Cortex of kidney (tissue), 1 donor: ENCODE results near the gene XRCC3.
"Not testable (repeated sequence)": the region's sequence is repeated elsewhere in the genome, so short reads cannot be mapped to it uniquely, and the experiment has no call there.

Source experiments
- DNase-seq: peaks from one replicate; lab custom pipeline; 2025; lab: John Stamatoyannopoulos, UW

The XRCC3 gene

DNA sequence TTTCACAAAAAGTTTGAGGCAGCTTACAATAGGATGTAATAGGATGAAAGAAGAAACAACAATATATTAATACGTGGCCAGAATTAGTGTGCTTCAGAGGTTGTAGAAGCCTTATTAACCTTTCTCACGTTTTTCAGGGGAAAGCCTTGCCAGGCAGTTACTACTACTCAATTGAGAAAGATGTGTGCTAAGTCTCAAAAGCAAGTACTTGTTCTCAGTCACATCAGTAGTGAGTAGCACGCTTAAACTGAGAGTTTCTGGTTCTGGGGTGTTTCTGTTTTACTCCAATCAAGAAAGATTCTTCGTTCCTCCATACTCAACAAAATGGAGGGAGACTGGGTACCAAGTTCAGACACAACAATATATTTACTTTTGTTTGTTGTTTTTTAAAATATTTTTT, 47.6 kb downstream of the XRCC3 start:
- no peak for DNase-seq

DNA sequence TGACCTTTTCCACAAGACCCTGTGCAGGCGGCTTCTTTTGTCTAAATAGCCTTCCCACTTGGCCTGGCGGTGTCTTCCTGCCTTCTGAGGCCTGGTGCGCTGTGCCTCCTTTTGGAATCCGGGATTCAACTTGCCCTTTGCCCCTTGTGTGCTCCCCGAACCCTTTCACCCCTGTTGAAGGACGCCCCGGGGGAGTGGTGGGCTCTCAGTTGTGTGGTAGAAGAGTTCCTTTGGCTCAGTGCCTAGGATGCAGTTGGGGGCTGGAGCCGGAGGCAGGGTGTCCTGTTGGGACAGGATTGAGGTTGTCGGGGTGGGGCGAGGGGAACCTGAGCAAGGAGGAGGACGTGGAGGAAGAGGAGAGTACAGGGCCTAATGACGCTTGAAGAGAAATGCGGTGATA, 51.7 kb downstream of the XRCC3 start:
- DNase-seq: no peak

DNA sequence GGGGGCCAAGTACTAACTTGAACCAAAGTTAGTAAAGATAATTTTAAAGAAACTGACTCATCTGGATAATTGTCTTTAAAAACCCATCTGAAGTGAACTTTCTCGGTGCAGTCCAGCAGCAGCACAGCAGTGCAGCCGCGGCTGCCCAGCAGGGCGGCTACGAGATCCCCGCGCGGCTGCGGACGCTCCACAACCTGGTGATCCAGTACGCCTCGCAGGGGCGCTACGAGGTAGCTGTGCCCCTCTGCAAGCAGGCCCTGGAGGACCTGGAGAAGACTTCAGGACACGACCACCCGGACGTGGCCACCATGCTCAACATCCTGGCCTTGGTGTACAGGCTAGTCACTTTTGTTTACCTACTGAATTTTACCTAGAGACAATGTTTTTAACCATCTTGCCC, 52.7 kb downstream of the XRCC3 start:
- DNase-seq: no peak

DNA sequence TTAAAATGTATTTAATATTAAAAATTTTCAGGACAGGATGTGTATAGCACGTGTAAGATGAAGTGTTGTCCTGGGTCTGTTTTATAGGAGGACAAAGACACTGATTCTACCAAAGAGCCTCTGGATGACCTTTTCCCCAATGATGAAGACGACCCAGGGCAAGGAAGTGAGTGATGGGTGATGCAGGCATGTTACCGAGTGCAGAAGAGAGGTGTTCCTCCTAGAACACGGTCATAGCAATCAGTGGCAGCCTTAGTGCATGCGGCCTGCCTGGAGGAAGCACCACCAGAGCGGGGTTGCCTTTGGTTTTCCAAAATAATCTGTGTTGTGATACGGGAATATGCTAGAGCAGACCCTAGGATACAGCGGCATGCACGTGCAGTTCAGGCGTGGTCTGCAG, 53.2 kb downstream of the XRCC3 start:
- DNase-seq: no peak

DNA sequence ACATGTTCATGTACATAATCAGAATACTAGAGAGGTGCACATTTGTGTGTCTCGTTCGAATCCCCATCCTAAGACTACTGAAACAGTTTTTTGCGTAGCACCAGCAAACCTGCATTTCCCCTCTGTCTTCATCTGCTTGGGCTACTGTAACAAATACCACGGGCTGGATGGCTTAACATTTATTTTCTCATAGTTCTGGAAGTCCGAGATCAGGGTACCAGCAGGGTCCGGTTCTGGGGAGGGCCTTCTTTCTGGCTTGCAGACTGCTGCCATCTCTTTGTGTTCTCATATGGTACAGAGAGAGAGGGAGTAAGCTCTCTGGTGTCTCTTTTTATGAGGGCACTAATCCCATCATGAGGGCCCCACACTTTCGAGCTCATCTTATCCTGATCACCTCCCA, 55.6 kb downstream of the XRCC3 start:
- DNase-seq: no peak

DNA sequence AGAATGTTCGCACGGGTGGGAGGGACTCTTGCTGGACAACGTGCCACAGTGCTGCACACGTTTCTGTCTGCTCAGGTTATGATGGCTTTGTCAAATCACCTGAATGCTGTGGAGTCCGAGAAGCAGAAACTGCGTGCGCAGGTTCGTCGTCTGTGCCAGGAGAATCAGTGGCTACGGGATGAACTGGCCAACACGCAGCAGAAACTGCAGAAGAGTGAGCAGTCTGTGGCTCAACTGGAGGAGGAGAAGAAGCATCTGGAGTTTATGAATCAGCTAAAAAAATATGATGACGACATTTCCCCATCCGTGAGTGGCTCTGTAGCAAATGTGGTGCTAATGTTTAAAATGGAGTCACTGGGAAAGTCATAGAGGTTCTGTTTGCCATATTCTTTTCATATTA, 57.8 kb downstream of the XRCC3 start:
- no peak for DNase-seq

DNA sequence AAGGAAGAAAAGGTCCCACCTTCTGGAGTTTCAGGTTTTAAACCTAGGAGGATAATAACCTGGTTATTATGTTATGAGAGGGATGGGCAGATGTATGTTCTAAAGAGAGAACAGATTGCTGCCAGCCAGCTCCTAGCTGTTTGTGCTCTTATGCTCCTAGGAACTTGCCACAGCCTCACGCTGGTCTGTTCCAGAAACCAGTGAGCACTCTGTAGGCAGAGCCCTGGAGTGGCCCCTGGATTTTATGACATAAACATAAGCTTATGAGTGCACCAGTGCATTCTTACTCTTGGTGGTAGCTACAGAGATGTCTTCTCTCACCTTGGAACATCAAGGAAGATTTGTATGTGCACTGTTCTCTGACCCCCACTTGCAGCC, 58.5 kb downstream of the XRCC3 start:
- DNase-seq: no peak

DNA sequence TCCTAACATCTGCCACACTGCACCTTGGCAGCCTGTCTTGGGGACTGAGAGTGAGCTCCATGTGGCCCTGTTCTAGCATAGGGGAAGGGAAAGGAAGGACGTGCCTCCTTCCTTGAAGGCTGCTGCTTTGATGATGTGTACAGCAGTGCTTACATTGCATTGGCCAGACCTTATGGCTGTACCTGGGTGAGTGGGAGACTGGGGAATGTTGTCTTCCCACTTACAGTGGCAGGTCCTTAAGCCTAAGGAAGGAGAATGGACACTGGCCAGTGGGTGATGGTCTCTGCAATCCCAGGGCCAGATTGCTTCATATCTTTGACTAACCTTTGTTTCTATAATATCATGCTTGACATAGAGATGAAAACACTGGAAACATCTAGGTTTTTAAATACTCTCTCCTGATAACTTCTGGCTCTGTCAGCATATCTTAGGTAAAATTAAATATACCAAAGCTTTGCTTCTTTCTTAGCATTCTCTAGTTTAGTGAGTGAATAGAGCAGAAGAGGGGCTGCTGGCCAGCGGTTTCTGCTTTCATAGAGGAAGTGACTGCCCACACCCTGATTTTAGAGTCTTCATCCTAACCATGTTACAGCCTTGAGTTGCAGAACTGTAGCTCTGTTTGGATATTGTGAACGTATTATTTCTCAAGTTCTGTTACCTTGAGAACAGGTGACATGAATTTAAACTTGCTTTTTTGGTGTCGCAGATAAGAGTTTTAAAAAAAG, 59.1 kb downstream of the XRCC3 start:
- no peak for DNase-seq

DNA sequence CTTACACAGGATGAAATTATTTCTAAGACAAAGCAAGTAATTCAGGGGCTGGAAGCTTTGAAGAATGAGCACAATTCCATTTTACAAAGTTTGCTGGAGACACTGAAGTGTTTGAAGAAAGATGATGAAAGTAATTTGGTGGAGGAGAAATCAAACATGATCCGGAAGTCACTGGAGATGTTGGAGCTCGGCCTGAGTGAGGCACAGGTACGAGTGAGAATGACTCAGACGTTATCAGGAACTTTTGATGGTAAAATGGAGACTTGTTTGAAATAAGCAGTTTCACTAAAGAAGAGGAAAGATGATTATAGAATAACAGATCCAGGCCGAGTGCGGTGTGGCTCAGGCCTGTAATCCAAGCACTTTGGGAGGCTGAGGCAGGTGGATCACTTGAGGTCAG, 60.6 kb downstream of the XRCC3 start:
- DNase-seq: no peak

DNA sequence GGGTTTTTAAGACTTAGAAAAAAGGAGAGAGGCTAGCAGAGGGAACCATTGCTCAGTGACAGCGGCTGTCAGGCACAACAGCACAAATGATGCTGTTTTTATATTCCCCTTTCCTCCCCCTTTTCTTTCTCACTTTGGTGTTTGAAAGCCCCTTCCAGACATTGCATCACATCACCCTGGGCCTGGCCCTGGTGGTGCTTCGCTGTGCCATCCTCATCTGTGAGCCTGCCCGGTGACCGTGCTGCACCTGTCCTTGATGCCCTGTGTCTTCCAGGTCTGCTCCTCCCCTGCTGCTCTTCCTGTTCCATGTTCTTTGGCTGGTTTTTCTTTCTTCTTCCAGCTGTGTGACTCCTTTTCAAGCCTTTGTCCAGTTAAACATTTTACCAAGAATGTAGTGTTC, 61.4 kb downstream of the XRCC3 start:
- no peak for DNase-seq

DNA sequence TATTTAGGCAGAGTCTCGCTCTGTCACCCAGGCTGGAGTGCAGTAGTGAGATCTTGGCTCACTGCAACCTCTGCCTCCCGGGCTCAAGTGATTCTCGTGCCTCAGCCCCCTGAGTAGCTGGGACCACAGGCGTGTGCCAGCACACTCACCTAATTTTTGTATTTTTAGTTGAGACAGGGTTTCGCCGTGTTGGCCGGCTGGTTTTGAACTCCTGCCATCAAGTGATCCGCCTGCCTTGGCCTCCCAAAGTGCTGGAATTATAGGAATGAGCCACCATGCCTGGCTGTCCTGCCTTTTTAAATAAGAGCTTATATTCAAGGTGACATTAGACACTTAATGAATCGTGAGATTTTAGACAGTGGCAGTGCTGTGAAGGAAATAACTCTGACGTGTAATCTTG, 61.9 kb downstream of the XRCC3 start:
- not testable (repeated sequence) for DNase-seq

DNA sequence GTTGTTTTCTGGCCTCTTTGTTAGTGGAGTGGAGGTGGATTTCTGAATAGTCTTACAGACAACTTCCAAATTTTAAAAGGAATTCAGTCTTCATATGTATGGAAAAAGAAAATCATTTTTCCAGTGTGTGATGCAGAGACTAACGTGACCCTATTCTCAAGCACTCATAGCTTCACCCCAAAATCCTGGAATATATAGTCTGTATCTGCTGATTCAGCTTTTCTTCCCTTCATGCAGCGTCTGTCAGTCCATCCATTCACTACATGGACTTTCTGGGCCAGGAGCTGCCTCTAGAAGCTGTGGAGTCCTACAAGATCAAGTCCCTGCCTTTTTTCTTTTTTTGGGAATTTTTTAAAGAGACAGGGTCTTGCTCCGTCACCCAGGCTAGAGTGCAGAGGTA, 62.4 kb downstream of the XRCC3 start:
- no peak for DNase-seq

DNA sequence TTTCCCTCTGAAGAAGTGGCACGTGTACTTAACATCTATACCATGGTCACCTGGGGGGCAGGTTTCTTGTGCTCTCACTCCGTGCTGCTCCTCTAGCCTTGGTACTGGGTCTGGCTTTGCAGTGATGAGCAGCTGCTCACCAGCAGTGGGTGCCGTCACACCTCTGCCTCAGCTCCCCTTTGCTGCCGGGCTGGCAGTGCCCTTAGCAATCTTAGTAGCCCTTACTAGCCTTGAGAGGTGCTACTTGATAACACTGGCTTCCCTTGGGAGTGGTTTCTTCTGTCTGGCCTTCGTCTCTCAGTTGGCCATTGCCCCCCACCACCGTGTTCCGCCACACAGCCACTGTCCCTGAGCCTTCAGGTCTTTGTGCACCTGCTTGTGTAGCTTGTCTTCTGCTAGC, 63.7 kb downstream of the XRCC3 start:
- no peak for DNase-seq

DNA sequence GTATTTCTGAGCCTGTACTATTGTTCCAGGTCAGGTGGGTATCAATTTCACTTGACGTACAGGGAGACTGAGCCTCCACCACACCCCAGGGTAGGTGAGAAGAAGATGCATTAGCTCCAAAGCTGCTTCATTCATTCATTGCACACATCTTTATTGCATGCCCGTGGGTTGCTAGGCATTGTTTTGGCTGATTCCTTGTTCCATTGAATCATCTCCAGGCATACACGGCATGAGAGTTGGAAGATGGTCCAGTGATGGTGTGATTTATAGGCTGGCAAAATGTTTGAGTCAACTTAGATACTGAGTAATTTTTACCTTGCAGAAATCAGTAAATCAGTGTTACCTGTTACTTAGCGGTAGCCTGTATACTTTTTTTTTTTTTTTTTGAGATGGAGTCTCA, 65.0 kb downstream of the XRCC3 start:
- no peak for DNase-seq

DNA sequence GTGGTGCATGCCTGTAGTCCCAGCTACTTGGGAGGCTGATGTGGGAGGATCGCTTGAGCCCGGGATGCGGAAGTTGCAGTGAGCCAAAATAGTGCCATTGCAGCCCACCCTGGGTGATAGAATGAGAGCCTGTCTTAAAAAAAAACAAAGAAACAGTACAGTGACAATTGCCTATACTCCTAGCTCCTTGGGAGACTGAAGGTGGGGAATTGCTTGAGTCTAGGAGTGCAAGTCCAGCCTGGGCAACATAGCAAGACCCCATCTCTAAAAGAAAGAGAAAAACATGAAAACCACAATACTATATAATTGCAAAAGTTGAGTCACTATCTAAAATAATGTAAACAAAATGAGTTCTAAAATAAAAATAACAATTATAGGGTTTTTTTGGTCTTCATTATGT, 66.2 kb downstream of the XRCC3 start:
- DNase-seq: no peak
